Left lobe of liver (tissue), 2 donors: ENCODE data around the gene BZW1. TPM values are rescaled to one million over a fixed set of nuclear protein-coding genes. Genes with fewer than 3 reads are reported as not detected.

Experiments
- ATAC-seq: fragments of 200-7000 bp; cut with Tn5 transposase; one replicate; pipeline ENCODE4 v1.9.1; 2020; ENCODE audit warnings: mild to moderate bottlenecking, moderate library complexity
- DNase-seq: peaks from one replicate; pipeline ENCODE4 v3.0.0-alpha.2; 2020; ENCODE audit warnings: low spot score
- total RNA-seq: library from RNA; stranded (reverse); gene quantifications from one replicate; pipeline ENCODE4 v1.2.1, GENCODE V29; 2021
- donor health status: DM: no; HTN: no; CAD: no; lungs with moderate emphysema.
- donor health status: DM: no; HTN: yes; CAD: no.

Gene BZW1
- total RNA-seq, 1 donor from 2014 or later = 193 TPM

GRCh38 chr2:200869014-200869413 lies 57.3 kb downstream of the BZW1 start:
- DNase-seq (no peak), ATAC-seq (no peak)

GRCh38 chr2:200871151-200871550 lies 59.4 kb downstream of the BZW1 start:
- ATAC-seq = no peak

GRCh38 chr2:200873560-200873959 lies 61.9 kb downstream of the BZW1 start:
- DNase-seq = no peak
- no peak for ATAC-seq

More at GRCh38 chr2:200871151-200871550, 59.4 kb downstream of the BZW1 start:
- DNase-seq = no peak

Other genes with a start within 250 kb of the BZW1 start
- 1,212 TPM for gene AOX1, start 225.9 kb upstream of the BZW1 start, total RNA-seq
- gene CLK1, start 52.7 kb downstream of the BZW1 start, total RNA-seq = 45.6 TPM
- 19.3 TPM for gene PPIL3, start 77.2 kb downstream of the BZW1 start, total RNA-seq
- 11.6 TPM for gene NIF3L1, start 77.5 kb downstream of the BZW1 start, total RNA-seq
- gene ORC2, start 151.8 kb downstream of the BZW1 start, total RNA-seq = 8.2 TPM